IPS DF 4.7 (cell line): ENCODE measurements around the gene CCDC120.

ENCODE experiments used
- DNase-seq: peaks from one replicate; pipeline ENCODE4 v3.0.0-alpha.2; 2013; ENCODE audit warnings: low spot score; ENCODE audit errors: extremely low read depth

CCDC120 gene

GRCh38 chrX:49063715-49064114 is 4.9 kb downstream of the CCDC120 start:
- DNase-seq: no peak

GRCh38 chrX:49064303-49064702 is 5.5 kb downstream of the CCDC120 start:
- DNase-seq: no peak

- no peak for DNase-seq
Measured at GRCh38 chrX:49064735-49065134, 5.9 kb downstream of the CCDC120 start.

- DNase-seq: no peak
Measured at GRCh38 chrX:49066278-49066677, 7.5 kb downstream of the CCDC120 start.

DNA sequence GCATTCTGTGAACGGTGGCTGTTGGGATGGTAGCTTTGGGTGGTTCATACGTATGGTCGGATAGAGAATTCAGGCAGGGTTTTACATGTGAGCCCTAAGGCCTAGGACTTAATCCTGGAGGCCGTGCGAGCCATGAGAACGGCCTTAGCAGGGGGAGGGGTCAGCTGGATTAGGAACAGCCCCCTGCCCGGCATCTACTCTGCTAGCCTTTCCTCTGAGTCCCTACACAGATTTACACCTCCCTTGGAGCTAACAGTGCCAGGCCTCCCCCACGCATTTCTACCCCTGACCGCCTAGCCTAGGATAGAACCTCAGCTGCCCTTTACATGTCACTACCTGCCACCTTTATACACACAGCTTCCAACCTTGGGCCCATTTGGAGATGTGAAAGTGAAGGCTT is 7.9 kb downstream of the CCDC120 start:
- no peak for DNase-seq

DNA sequence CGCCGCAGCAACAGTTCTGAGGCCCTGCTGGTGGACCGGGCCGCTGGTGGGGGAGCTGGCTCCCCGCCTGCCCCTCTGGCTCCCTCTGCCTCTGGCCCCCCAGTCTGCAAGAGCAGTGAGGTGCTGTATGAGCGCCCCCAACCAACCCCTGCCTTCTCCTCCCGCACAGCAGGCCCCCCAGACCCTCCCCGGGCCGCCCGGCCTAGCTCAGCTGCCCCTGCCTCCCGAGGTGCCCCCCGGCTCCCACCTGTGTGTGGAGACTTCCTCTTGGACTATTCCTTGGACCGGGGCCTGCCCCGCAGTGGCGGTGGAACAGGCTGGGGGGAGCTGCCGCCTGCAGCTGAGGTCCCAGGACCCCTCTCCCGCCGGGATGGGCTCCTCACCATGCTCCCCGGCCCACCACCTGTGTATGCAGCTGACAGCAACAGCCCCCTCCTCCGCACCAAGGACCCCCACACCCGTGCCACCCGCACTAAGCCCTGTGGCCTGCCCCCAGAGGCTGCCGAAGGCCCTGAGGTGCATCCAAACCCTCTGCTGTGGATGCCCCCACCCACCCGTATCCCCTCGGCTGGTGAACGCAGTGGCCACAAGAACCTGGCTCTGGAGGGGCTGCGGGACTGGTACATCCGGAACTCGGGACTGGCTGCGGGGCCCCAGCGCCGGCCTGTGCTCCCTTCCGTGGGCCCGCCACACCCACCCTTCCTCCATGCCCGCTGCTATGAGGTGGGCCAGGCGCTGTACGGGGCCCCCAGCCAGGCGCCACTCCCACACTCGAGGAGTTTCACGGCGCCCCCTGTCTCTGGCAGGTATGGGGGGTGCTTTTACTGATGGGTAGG is 8.7 kb downstream of the CCDC120 start:
- DNase-seq: no peak

DNA sequence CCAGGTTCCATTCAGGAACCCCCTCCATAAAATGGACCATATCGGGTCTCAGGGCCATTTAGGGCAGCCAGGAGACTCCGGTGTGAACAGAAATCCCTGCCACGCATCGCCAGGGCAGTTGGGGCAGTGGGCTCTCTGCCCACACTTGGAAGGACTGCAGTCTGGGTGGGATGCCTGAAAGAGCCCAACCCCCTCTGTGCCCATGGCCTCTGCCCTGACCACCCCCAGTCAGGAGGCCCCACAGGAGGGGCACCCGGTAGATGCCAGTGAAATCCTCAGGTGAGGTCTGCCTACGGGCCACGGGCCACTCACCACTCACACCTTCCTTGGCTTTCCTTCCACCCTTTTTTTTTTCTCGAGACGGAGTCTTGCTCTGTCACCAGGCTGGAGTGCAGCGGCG is 10.2 kb downstream of the CCDC120 start:
- DNase-seq: no peak

DNA sequence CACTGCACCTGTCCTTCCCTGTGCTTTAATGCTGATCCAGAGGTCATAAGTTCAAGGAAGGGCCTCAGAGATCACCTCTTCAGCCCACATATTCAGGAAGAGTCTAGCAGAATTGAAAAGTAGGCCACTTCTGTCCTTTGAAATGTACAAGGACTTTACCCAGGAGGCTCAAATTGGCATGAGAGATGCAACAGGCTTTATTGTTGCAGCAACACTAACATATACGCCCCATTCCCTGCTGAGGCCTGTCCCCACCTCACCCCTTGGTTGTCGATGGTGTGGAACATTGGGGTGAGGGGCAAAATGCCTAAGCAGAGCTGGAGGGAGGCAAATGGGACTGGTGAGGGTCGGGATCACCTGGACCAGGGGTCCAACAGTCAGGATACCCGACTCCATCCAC is 12.2 kb downstream of the CCDC120 start:
- DNase-seq: no peak

DNA sequence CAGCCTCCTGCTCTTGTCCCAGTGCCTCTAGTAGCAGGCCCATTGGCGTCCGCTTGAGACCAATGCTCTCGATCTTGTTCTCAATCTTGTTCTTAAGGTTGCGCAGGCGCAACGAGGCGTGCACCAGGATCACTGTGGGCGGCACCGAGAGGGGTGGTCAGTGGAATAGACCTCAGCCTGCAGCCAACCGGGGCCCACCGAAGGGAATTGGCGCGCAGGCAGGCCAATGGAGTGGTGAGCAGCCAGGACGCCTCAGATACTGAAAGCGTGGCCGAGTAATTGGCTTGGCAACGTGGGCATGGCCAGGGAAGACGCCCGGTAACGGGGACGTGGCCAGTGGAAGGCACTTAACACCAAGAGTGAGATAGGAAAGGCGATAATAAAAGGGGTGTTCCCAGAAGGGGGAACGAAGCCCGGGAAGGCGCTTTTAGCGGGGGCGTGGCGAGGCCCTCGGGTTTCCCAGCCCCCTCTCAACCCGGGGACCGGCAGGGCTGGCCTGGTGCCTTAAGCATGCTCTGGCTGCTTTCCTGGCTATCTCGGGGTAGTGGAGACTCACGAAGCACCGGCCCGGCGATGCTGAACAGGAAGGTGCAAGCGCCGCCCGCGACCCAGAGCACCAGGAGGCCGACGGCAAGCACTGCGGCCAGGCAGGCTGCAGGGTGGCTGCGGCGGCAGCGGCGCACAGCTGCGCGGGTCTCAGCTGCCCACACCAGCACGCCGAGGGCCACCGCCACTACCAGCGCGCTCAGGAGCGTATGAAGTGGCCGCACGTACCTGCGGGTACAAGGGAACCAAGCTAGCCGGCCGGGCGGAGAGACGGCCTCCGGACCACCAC is 13.3 kb downstream of the CCDC120 start:
- DNase-seq: no peak

- DNase-seq: no peak
Measured at GRCh38 chrX:49072712-49073095, 13.9 kb downstream of the CCDC120 start.

- peak; percentile 53 for DNase-seq
Measured at GRCh38 chrX:49073601-49074575, 15.1 kb downstream of the CCDC120 start, which contains the start of gene PRAF2. Gene PRAF2, minus strand, starts transcription at chrX:49074002. Its CDS starts 15 bp downstream, at chrX:49073987.

DNA sequence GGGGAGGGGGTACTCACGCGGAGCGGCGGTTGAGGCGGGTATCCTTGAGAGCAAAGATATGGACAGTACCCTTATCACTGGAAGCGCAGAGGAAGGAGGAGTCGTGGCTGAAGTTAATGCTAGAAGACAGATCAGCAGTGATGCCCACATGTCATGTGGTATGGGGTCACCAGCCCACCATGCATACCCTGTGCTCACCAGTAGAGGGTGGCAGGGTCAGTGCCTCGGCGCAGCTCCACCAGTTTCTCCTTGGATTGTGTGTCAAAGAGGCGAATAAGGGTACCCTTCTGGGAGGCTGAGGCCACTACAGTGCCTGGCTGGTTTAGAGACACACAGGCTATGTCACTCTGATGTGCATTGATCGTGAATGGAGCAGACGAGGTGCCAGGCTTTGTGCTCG is 16.5 kb downstream of the CCDC120 start:
- DNase-seq: no peak

- no peak for DNase-seq
Measured at GRCh38 chrX:49077941-49078340, 19.1 kb downstream of the CCDC120 start.

GRCh38 chrX:49079489-49080428 is 21.0 kb downstream of the CCDC120 start, which contains the start of gene WDR45:
Gene WDR45, minus strand, starts transcription at chrX:49079887. Its CDS starts 1,792 bp downstream, at chrX:49078095.
- no peak for DNase-seq

GRCh38 chrX:49082271-49082871 is 23.6 kb downstream of the CCDC120 start:
- DNase-seq: no peak

DNA sequence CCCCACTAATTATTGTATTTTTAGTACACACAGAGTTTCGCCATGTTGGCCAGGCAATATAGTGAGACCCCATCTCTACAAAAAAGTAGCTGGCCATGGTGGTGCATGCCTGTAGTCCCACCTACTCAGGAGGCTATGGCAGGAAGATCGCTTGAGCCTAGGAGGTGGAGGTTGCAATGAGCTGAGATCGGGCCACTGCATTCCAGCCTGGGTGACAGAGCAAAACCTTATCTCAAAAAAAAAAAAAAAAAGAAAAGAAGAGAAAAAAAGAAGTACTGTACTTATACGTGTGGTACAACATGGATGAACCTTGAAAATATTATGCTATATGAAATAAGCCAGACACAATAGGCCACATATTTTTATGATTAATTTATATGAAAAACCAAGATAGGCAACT is 30.8 kb downstream of the CCDC120 start:
- no peak for DNase-seq

DNA sequence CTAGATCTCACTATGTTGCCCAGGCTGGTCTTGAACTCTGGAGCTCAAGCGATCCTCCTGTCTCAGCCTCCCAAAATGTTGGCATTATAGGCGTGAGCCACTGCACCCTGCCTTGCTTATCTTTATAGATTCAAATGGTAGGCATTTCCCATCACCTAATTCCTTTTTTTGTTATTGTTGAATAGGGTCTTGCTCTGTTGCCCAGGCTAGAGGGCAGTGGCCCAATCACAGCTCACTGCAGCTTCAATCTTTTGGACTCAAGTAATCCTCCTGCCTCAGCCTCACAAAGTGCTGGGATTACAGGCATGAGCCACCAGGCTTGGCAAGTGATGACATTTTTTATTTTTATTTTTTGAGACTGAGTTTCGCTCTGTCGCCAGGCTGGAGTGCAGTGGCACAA is 37.6 kb downstream of the CCDC120 start:
- DNase-seq: no peak

GRCh38 chrX:49100704-49101628 is 42.2 kb downstream of the CCDC120 start:
- peak; percentile 71 for DNase-seq

GRCh38 chrX:49101629-49101984 is 42.8 kb downstream of the CCDC120 start:
- DNase-seq: no peak
